Epithelial cell of esophagus (primary cell): Measurements from ENCODE around the gene ATXN1.
A peak's percentile ranks its signal among the peaks of the same experiment; 100 is the strongest.

Source experiments
- DNase-seq: peaks from one replicate; pipeline ENCODE4 v3.0.0; 2010; ENCODE audit warnings: low read depth
- H3K4me3 ChIP-seq: 2 replicates; pipeline ENCODE4 v1.5.1; 2011; ENCODE audit warnings: mild to moderate bottlenecking, low read length, control low read depth
- TF ChIP-seq, protein P1 (sequence below): IDR thresholded peaks from 2 replicates; pipeline ENCODE4 v1.5.1; 2011; ENCODE audit warnings: low read depth, mild to moderate bottlenecking, low read length, control low read depth, inconsistent platforms; ENCODE audit not compliant: insufficient read depth; ENCODE audit errors: missing control alignments

Gene ATXN1

DNA sequence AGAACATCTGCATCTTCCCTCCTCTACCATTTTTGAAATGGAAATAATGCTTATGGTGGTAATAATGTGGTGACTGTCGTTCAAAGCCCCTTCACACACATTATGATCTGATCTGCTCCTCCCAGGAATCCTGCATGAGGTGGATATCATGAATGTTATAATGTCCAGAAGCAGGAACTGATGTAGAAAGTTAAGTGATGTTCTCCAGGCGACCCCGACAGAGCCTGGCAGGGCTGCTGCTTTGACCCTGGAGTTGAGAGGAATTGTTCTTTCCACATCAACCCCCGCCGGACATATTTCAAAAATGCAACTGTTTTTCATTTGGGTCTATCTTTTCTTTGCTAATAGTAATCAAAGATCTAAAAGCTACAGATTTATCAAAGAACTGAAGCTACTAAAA, 391.3 kb downstream of the ATXN1 start:
- DNase-seq: no peak
- TF ChIP-seq, protein P1, sequence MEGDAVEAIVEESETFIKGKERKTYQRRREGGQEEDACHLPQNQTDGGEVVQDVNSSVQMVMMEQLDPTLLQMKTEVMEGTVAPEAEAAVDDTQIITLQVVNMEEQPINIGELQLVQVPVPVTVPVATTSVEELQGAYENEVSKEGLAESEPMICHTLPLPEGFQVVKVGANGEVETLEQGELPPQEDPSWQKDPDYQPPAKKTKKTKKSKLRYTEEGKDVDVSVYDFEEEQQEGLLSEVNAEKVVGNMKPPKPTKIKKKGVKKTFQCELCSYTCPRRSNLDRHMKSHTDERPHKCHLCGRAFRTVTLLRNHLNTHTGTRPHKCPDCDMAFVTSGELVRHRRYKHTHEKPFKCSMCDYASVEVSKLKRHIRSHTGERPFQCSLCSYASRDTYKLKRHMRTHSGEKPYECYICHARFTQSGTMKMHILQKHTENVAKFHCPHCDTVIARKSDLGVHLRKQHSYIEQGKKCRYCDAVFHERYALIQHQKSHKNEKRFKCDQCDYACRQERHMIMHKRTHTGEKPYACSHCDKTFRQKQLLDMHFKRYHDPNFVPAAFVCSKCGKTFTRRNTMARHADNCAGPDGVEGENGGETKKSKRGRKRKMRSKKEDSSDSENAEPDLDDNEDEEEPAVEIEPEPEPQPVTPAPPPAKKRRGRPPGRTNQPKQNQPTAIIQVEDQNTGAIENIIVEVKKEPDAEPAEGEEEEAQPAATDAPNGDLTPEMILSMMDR: no peak
- H3K4me3 ChIP-seq: no peak overlapping the region

DNA sequence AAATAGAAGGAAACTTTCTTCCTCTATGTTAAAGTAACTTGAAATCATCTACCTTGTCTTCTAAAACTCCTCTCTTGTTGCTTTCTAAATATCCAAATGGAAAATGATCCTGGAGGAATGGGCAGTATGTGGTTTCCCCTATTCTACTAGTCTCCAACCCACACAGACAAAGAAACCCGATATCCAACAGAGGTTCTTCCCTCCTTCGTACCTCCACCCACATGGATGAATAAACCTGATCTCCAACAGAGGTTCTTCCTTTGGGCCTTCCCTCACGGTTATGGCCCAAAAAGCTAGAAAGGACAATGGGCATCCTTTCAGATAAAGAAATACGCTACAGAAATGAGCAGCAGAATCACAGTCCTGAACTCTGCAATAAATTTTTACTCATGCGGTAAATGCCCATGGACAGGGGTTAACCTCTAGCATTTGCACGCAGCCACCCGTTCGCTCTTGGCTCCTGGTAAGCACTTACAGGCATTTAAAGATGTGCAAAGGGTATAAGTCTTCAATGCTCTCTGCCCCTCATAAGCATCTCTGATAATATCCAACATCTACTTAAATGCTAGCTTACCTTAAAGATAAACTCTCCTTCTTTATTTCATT, 392.0 kb downstream of the ATXN1 start:
- TF ChIP-seq, protein P1: no peak
- DNase-seq: no peak
- no peak overlapping the region for H3K4me3 ChIP-seq

- peak; percentile 46 for DNase-seq
- TF ChIP-seq, protein P1: no peak
- no peak overlapping the region for H3K4me3 ChIP-seq
Observed at GRCh38 chr6:16367571-16367970, 393.7 kb downstream of the ATXN1 start.

DNA sequence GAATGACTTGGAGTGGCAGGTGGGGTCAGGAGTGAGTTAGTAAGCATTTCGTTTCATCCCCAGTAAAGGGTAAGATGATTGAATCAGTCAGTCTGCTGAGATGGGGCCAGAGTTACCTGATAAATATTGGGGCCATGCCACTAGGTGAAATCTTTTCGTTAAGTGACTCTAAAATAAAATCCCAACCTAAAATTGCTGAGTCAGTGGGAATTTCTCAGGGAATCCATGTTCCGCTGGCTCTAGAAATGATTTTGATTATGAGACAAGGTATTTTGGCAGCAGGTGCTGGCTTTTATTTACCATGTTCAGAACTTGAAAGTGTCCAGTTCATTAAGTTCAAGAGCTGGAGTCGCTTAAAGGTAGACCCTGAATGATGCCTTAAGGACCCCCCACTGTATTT, 397.5 kb downstream of the ATXN1 start:
- TF ChIP-seq, protein P1: no peak
- H3K4me3 ChIP-seq: no peak overlapping the region
- no peak for DNase-seq

DNA sequence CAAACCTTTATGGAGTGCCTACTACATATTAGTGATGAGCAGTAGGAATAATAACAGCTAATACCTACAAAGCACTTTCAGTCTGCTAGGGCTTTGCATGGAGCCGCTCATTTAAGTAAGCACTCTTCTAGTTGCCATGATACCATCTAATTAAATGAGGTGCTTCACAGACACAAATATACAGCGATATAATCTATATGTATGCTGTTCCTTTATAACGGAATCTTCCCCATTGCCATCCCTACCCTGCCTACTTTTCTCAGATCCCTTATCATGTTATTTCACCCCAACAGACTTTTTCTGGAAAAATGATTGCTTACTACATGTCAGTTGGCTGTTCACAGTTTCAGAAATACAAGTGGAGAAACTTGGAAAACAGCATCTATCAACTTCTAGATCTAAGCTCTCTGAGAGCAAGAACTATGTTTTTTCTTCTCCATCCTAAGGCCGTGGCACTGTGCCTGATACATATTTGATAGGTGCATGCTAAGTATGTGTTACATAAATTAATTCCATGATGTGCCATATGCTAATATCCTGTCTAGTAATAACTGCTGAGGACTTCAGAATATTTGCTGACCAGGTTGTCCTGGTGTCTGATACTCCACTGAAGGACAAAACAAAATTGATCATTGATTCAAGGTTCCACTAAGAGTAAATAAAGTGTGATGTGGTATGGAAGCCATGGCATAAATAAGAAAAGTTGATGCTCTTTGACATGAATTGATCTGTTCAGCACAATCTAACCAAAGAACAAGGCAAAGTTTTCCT, 398.3 kb downstream of the ATXN1 start:
- TF ChIP-seq, protein P1: no peak
- DNase-seq: no peak
- H3K4me3 ChIP-seq: no peak overlapping the region

DNA sequence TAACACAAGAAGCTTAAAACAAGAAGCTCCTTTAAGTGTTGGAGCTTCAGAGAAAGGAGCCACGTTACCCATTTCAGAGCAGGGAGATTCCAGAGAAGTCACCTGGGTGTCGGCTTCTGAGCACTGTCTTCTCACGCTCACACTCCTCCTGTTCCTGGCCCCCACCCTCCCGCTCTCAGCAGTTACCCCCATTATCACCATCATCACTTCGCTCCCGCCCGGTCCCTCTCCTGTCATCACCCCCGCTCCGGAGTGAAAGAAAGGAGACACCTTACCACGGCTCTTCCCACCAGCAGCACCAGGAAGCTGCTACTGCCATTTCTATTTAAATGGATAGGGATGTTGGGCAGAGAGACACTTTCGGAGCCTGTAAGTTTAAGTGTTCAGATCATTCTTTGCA, 399.0 kb downstream of the ATXN1 start:
- no peak for DNase-seq
- TF ChIP-seq, protein P1: no peak
- no peak overlapping the region for H3K4me3 ChIP-seq
